Nephron progenitor cell (in vitro differentiated cells): ENCODE data around the gene ZNF433.

Experiments
- DNase-seq: peaks from one replicate; pipeline ENCODE4 v3.0.0; 2021
- H3K27ac Mint-ChIP-seq: 2 replicates; pipeline ENCODE4 v1.8.0; 2021; ENCODE audit warnings: mild to moderate bottlenecking, moderate library complexity, mixed read lengths
- H3K27me3 Mint-ChIP-seq: 2 replicates; pipeline ENCODE4 v1.8.0; 2021; ENCODE audit warnings: mild to moderate bottlenecking, low read depth, mixed read lengths; ENCODE audit not compliant: poor library complexity
- H3K36me3 Mint-ChIP-seq: 2 replicates; pipeline ENCODE4 v1.8.0; 2021; ENCODE audit warnings: low read depth, mixed read lengths
- H3K4me1 Mint-ChIP-seq: 2 replicates; pipeline ENCODE4 v1.8.0; 2021; ENCODE audit warnings: mixed read lengths
- H3K4me3 Mint-ChIP-seq: 2 replicates; pipeline ENCODE4 v1.8.0; 2021; ENCODE audit warnings: mild to moderate bottlenecking, moderate library complexity, mixed read lengths
- H3K9me3 Mint-ChIP-seq: 2 replicates; pipeline ENCODE4 v1.8.0; 2021; ENCODE audit warnings: mild to moderate bottlenecking, moderate library complexity, mixed read lengths
- TF ChIP-seq, protein P1 (sequence below): fragments of 200-600 bp; sonication (generic); IDR thresholded peaks from 2 replicates; pipeline ENCODE4 v1.5.0; 2021; ENCODE audit warnings: antibody characterized with exemption

The ZNF433 gene

DNA sequence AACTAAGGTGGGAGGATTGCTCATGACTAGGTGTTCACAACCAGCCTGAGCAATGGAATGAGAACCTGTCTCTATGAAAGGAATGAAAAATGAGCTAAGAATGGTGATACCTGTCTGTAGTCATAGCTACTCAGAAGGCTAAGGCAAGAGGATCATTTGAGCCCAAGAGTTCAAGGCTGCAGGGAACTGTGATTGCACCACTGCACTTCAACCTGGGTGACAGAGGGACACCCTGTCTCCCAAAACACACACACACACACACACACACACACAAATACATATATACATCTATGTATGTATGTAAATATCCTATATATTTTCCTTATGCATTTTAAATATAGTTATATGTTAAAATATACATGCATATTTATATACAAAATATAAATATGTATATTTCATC is 7.4 kb upstream of the ZNF433 start:
- H3K27ac Mint-ChIP-seq, result no peak overlapping the region
- H3K4me1 Mint-ChIP-seq, result no peaks in the 10 kb centered on the region
- TF ChIP-seq, protein P1, sequence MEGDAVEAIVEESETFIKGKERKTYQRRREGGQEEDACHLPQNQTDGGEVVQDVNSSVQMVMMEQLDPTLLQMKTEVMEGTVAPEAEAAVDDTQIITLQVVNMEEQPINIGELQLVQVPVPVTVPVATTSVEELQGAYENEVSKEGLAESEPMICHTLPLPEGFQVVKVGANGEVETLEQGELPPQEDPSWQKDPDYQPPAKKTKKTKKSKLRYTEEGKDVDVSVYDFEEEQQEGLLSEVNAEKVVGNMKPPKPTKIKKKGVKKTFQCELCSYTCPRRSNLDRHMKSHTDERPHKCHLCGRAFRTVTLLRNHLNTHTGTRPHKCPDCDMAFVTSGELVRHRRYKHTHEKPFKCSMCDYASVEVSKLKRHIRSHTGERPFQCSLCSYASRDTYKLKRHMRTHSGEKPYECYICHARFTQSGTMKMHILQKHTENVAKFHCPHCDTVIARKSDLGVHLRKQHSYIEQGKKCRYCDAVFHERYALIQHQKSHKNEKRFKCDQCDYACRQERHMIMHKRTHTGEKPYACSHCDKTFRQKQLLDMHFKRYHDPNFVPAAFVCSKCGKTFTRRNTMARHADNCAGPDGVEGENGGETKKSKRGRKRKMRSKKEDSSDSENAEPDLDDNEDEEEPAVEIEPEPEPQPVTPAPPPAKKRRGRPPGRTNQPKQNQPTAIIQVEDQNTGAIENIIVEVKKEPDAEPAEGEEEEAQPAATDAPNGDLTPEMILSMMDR, result no peak
- peaks cover 91% of the 10 kb centered on the region for H3K9me3 Mint-ChIP-seq
- H3K4me3 Mint-ChIP-seq, result no peak overlapping the region
- H3K27me3 Mint-ChIP-seq, result peaks cover 5% of the 10 kb centered on the region
- peaks cover 80% of the 10 kb centered on the region for H3K36me3 Mint-ChIP-seq
- DNase-seq, result no peak

DNA sequence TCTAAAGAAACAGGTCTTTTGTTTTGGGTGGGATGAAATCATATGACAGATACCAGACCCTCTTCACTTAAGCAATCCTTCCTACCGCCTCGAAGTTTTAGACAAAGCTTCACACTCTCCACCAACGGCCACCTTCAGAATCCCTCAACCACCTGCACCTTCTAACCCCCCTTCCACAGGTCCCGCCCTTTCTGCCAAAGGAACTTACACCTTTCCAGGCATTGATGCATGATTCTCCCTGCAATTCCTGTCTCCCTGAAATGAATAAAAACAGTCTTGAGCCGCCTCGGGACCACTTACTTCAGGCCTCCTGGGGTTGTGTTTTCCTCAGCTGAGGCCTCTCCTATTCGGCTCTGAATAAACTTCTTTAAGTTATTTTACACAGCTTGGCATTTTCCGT is 859 bp downstream of the ZNF433 start:
- peaks cover 18% of the 10 kb centered on the region for H3K27me3 Mint-ChIP-seq
- TF ChIP-seq, protein P1, result no peak
- peak overlapping the region; percentile 85 for H3K4me3 Mint-ChIP-seq
- peaks cover 68% of the 10 kb centered on the region for H3K36me3 Mint-ChIP-seq
- peak overlapping the region; percentile 80 for H3K27ac Mint-ChIP-seq
- H3K4me1 Mint-ChIP-seq, result peaks cover 16% of the 10 kb centered on the region
- no peak for DNase-seq
- peaks cover 82% of the 10 kb centered on the region for H3K9me3 Mint-ChIP-seq

DNA sequence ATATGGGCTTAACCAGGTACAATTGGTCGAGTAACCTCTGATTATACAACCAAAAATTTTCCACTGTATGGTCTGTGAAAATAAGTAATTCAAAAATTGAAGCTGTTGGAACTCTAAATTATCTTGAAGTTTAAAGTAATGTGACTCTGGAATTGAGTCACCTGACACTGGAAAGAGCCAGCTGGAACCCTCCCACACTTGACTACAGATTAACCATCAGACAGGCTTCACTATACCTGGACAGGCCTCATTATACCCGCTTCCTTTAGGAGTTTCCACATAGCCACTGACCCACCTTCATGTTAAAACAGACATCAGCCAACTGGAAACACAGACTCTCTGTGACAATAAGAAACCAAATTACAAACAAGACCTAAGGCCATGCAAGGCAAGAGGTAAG is 1.3 kb downstream of the ZNF433 start:
- Mint-ChIP-seq H3K9me3 (peaks cover 82% of the 10 kb centered on the region), H3K27ac (peak overlapping the region; percentile 80), H3K36me3 (peaks cover 68% of the 10 kb centered on the region), H3K4me3 (peak overlapping the region; percentile 85), H3K27me3 (peaks cover 18% of the 10 kb centered on the region), H3K4me1 (peaks cover 16% of the 10 kb centered on the region)
- TF ChIP-seq, protein P1, result no peak
- no peak for DNase-seq

DNA sequence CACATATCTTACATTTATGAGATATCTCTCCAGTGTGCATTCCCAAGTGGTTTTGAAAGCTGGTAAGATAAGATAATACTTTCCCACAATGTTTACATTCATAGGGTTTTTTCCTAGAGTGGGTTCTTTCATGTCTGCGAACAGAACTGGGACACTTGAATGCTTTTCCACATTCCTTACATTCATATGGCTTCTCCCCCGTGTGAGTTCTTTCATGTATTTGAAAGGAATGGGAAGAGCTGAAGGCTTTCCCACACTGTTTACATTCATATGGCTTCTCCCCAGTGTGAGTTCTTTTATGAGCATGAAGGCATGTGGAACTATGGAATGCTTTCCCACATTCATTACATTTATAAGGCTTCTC is 19.7 kb downstream of the ZNF433 start:
- TF ChIP-seq, protein P1, result no peak
- Mint-ChIP-seq H3K9me3 (peaks cover 99% of the 10 kb centered on the region), H3K27ac (no peak overlapping the region), H3K4me3 (no peak overlapping the region), H3K4me1 (no peaks in the 10 kb centered on the region), H3K27me3 (peaks cover 4% of the 10 kb centered on the region), H3K36me3 (peaks cover 95% of the 10 kb centered on the region)
- no peak for DNase-seq

DNA sequence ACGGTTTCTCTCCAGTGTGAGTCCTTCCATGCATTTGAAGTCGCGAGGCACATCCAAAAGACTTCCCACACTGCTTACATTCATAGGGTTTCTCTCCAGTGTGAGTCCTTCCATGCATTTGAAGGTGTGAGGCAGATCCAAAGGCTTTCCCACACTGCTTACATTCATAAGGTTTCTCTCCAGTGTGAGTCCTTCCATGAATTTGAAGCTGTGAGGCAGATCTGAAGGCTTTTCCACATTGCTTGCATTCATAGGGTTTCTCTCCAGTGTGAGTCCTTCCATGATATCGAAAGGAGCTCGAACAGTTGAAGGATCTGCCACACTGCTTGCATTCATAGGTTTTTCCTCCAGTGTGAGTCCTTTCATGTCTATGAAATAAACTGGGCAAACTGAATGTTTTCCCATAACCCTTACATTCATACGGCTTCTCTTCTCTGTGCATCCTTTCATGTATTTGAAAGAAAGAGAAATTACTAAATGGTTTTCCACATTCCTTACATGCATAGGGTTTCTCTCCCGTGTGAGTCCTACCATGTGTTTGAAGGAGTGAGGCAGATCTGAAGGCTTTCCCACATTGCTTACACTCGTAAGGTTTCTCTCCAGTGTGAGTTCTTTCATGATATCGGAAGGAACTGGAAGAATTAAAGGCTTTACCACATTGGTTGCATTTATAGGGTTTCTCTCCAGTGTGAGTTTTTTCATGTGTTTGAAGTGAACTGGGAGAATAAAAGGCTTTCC is 20.3 kb downstream of the ZNF433 start:
- Mint-ChIP-seq H3K27ac (no peak overlapping the region), H3K36me3 (peaks cover 95% of the 10 kb centered on the region), H3K27me3 (peaks cover 4% of the 10 kb centered on the region), H3K4me3 (no peak overlapping the region), H3K9me3 (peaks cover 99% of the 10 kb centered on the region), H3K4me1 (no peaks in the 10 kb centered on the region)
- TF ChIP-seq, protein P1, result no peak
- DNase-seq, result no peak
